Thyroid gland (tissue), 4 donors: ENCODE data around the gene HLCS. TPM values are rescaled to one million over a fixed set of nuclear protein-coding genes. Genes with fewer than 3 reads are reported as not detected.
A peak's percentile ranks its signal among the peaks of the same experiment; 100 is the strongest.

ENCODE experiments used
- DNase-seq, 2 donors: peaks; one replicate each; pipeline ENCODE4 v3.0.0-alpha.2; 2019
- H3K27ac ChIP-seq, 3 donors: fragments of 200-600 bp; sonication (generic); 1 replicate in 2 of 3; 2 replicates in 1 of 3; pipeline ENCODE4 v1.5.1; 2016 to 2019; ENCODE audit warnings: mild to moderate bottlenecking in 1 of 3, moderate library complexity in 1 of 3
- H3K27me3 ChIP-seq: fragments of 200-600 bp; sonication (generic); one replicate; pipeline ENCODE4 v1.5.1; 2019
- H3K36me3 ChIP-seq, 2 donors: fragments of 200-600 bp; sonication (generic); one replicate each; pipeline ENCODE4 v1.5.1; 2016 to 2019
- H3K4me1 ChIP-seq, 2 donors: fragments of 200-600 bp; sonication (generic); one replicate each; pipeline ENCODE4 v1.5.1; 2017 to 2019
- H3K4me3 ChIP-seq, 3 donors: fragments of 200-600 bp; sonication (generic); replicated peaks in 1 of 3; 1 replicate in 2 of 3; 2 replicates in 1 of 3; pipeline ENCODE4 v1.5.1; 2016; ENCODE audit warnings: mild to moderate bottlenecking in 1 of 3
- H3K9me3 ChIP-seq: fragments of 200-600 bp; sonication (generic); one replicate; pipeline ENCODE4 v1.5.1; 2017
- CTCF ChIP-seq, 6 experiments: fragments of 200-600 bp in 3 of 6; fragments of 450-650 bp in 3 of 6; sonication (generic) in 3 of 6; IDR thresholded peaks; one replicate each; pipeline ENCODE4 v1.5.1; 2016 to 2019; ENCODE audit warnings: antibody characterized with exemption in 6 of 6, mild to moderate bottlenecking in 2 of 6, inconsistent platforms in 1 of 6, moderate library complexity in 1 of 6
- POLR2A ChIP-seq, 2 donors: fragments of 450-650 bp; IDR thresholded peaks; one replicate each; pipeline ENCODE4 v1.6.1; 2017; ENCODE audit warnings: antibody characterized with exemption in 2 of 2, mild to moderate bottlenecking in 2 of 2, moderate library complexity in 1 of 2
- WGBS, 2 donors: methylation state at CpG; one replicate each; pipeline ENCODE4 v1.1.5; 2017; 5-methylcytosine and 5-hydroxymethylcytosine counted together
- intact Hi-C: fragments of 100-400 bp; cut with DNase I; formaldehyde crosslinking; loops from one replicate; pipeline ENCODE4 v1.15.1; 2023
- total RNA-seq, 4 donors: library from RNA; depleted of rRNA; stranded (reverse); fragments of >200 nt; gene quantifications; one replicate each; pipeline ENCODE4 v1.2.3, GENCODE V29; 2016

HLCS gene
- total RNA-seq, 4 donors from 2014 or later = 34.2 to 70.7 (median 43.4) TPM

- Histone ChIP-seq H3K27ac (no peak overlapping the region), H3K4me3 (no peak overlapping the region), H3K9me3 (no peaks in the 10 kb centered on the region), H3K4me1 (no peaks in the 10 kb centered on the region), H3K36me3 (no peaks in the 10 kb centered on the region), H3K27me3 (no peaks in the 10 kb centered on the region)
- TF ChIP-seq POLR2A (IDR thresholded peaks at IDR 0.05) (no peak), CTCF (IDR thresholded peaks at IDR 0.05) (no peak)
- intact Hi-C loops = no loop called here
- no peak for DNase-seq
- 91 to 92% methylated on average over 5 of the region's 5 CpGs for WGBS, 2 donors
Measured at GRCh38 chr21:36851121-36851520, 115.3 kb downstream of the HLCS start.

- Histone ChIP-seq H3K4me1 (no peaks in the 10 kb centered on the region), H3K36me3 (no peaks in the 10 kb centered on the region), H3K9me3 (no peaks in the 10 kb centered on the region), H3K27ac (no peak overlapping the region), H3K27me3 (no peaks in the 10 kb centered on the region), H3K4me3 (no peak overlapping the region)
- no peak for TF ChIP-seq CTCF (IDR thresholded peaks at IDR 0.05)
- TF ChIP-seq POLR2A (IDR thresholded peaks at IDR 0.05) = no peak
- intact Hi-C loops = no loop called here
- no peak for DNase-seq
- 83 to 94% methylated on average over 1 to 8 of the region's 8 CpGs for WGBS, 2 donors
Measured at GRCh38 chr21:36850372-36850771, 116.1 kb downstream of the HLCS start.

DNA sequence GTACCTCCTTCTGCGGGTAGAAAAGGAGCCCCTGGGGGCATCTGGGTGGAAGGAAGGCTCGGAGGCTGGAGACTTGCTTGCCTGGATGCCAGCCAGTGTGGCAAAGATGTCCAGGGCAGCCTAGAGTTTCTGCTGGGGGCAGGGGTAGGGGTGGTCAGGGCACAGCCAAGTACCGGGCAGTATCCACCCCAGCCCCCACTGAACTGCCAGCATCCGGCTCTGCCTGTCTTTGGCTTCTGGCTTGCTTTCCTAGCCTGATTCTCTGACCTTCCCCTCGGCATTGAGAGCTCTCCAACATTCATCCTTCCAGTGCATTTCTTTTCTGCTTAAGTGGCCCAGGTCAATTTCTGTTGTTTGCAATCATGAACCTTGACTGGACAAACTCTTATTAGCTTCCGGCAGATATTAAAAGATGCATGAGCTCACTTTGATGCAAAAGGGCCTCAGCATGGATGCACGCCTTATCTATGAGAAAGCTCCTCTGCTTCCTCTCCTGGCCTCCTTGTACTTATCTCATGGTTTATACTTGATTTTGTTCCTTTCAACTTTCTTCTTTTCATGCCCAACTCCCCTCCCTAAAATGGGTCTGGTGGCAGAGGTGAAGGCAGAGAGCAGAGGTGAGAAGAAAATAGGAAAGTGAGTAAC lies 116.9 kb downstream of the HLCS start:
- Histone ChIP-seq H3K9me3 (no peaks in the 10 kb centered on the region), H3K4me3 (no peak overlapping the region), H3K4me1 (no peaks in the 10 kb centered on the region), H3K27ac (no peak overlapping the region), H3K36me3 (no peaks in the 10 kb centered on the region), H3K27me3 (no peaks in the 10 kb centered on the region)
- DNase-seq = peak; percentile 19 to 23
- 53 to 64% methylated on average over 7 of the region's 7 CpGs for WGBS, 2 donors
- TF ChIP-seq POLR2A (IDR thresholded peaks at IDR 0.05) = no peak
- no peak for TF ChIP-seq CTCF (IDR thresholded peaks at IDR 0.05)
- intact Hi-C loops = no loop called here

DNA sequence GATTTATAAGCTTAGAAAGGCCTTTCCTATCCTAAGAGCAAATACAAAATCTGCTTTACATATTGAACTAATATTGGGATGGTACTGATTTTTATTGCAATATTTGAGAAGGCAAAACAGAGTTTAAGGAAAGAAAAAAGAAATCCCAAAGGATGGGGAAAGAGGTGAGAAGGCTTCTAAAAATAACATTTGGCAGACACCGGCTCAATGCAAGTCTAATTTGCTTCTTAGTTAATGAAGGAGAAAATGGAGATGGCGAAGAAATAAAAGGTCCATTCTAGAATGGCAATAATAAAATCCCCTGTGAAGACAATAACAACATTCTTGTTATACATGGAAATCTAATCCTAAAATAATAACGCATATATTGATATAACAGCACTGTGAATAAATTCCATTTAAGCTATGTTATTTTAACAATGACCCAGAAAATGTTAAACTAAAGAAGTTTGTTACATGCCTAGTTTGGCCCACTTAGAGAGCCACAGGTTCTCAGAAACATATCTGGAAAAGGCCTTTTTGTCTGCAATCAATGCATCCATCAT lies 117.7 kb downstream of the HLCS start:
- H3K27ac ChIP-seq = no peak overlapping the region
- 94 to 95% methylated on average over 3 of the region's 3 CpGs for WGBS, 2 donors
- TF ChIP-seq POLR2A (IDR thresholded peaks at IDR 0.05) (no peak), CTCF (IDR thresholded peaks at IDR 0.05) (no peak)
- no peaks in the 10 kb centered on the region for H3K36me3 ChIP-seq
- H3K27me3 ChIP-seq = no peaks in the 10 kb centered on the region
- no peak for DNase-seq
- H3K4me1 ChIP-seq = no peaks in the 10 kb centered on the region
- intact Hi-C loops = no loop called here
- H3K9me3 ChIP-seq = no peaks in the 10 kb centered on the region
- no peak overlapping the region for H3K4me3 ChIP-seq

DNA sequence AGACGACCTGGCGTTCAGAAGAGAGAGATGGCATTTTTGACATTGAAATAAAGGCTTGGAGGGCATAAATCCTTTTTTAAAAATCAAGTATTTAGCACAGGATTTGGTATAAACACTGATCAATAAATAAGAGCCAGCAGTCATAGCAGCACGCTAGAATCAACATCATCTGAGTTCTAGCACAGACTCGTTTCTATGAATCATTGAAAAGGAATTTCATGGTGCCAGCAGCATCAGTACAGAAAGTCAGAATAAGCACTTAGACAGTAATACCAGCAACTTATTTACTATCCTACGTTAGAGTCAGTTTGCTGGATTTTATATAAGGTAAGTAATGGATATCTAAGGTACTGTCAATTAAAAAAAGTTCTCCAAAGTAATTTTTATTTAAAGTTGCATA lies 119.3 kb downstream of the HLCS start:
- 73 to 75% methylated on average over 5 of the region's 5 CpGs for WGBS, 2 donors
- H3K4me1 ChIP-seq = no peaks in the 10 kb centered on the region
- no peaks in the 10 kb centered on the region for H3K36me3 ChIP-seq
- H3K27ac ChIP-seq = no peak overlapping the region
- no peak for DNase-seq
- no peaks in the 10 kb centered on the region for H3K27me3 ChIP-seq
- TF ChIP-seq POLR2A (IDR thresholded peaks at IDR 0.05) (no peak), CTCF (IDR thresholded peaks at IDR 0.05) (no peak)
- intact Hi-C loops = no loop called here
- H3K9me3 ChIP-seq = no peaks in the 10 kb centered on the region
- no peak overlapping the region for H3K4me3 ChIP-seq
